HepG2 (cell line): ENCODE data around the gene PDE4D. TPM values are rescaled to one million over a fixed set of nuclear protein-coding genes. Genes with fewer than 3 reads are reported as not detected.

ENCODE experiments used
- ATAC-seq: fragments of 200-7000 bp; cut with Tn5 transposase; 3 replicates; pipeline ENCODE4 v1.9.1; 2020; ENCODE audit warnings: mild to moderate bottlenecking, moderate library complexity
- BruUV-seq: library from RNA; stranded (reverse); fragments of 400-500 nt; replicated peaks from 2 replicates; lab custom pipeline; 2021; lab: Mats Ljungman, UMichigan
- CTCF ChIA-PET: fragments of 300-600 bp; formaldehyde crosslinking; extraction: SDS; loops from one replicate; lab custom pipeline; 2021; ENCODE audit warnings: low total read pairs, inconsistent platforms, low intra/inter-chr PET ratio; lab: Yijun Ruan, JAX
- POLR2A ChIA-PET: fragments of 350-600 bp; sonication (Branson Sonifier 250); formaldehyde crosslinking; loops from one replicate; lab custom pipeline; 2020; ENCODE audit warnings: antibody characterized with exemption, inconsistent platforms; lab: Yijun Ruan, JAX
- DNase-seq: peaks from one replicate; pipeline ENCODE4 v3.0.0-alpha.2; 2015; ENCODE audit warnings: low spot score
- FAIRE-seq: peaks from 3 replicates; lab custom pipeline; 2011; peaks lifted over from hg19 to GRCh38; lab: Jason Lieb, UNC
- H2AFZ ChIP-seq: one replicate; pipeline ENCODE4 v1.6.1; 2011; ENCODE audit warnings: low read length, inconsistent platforms
- H3K27ac ChIP-seq: fragments of 300-600 bp; 3 replicates; pipeline ENCODE4 v1.8.0; 2011; ENCODE audit warnings: mixed run types, mild to moderate bottlenecking, mixed read lengths, low read length, inconsistent platforms; ENCODE audit not compliant: insufficient read depth; ENCODE audit errors: extremely low read length
- H3K27me3 ChIP-seq, 2 experiments: fragments of 200-600 bp in 1 of 2; 2 replicates in 1 of 2; 3 replicates in 1 of 2; pipeline versions ENCODE4 v1.6.0 to v1.8.0; 2011; ENCODE audit warnings: low read length in 2 of 2, mild to moderate bottlenecking in 2 of 2, moderate library complexity in 2 of 2, inconsistent platforms in 1 of 2; ENCODE audit not compliant: insufficient read depth in 2 of 2, control insufficient read depth in 1 of 2
- H3K36me3 ChIP-seq, 2 experiments: fragments of 200-600 bp in 1 of 2; replicated peaks in 1 of 2; 2 replicates in 1 of 2; 3 replicates in 1 of 2; pipeline versions ENCODE4 v1.5.1 to v1.8.0; 2011; ENCODE audit warnings: low read length in 2 of 2, inconsistent platforms in 1 of 2; ENCODE audit not compliant: insufficient read depth in 2 of 2, control insufficient read depth in 1 of 2
- H3K4me1 ChIP-seq: 2 replicates; pipeline ENCODE4 v1.5.1; 2012; ENCODE audit warnings: low read length, inconsistent platforms; ENCODE audit not compliant: insufficient read depth
- H3K4me2 ChIP-seq: 2 replicates; pipeline ENCODE4 v1.6.0; 2011; ENCODE audit warnings: low read depth, low read length, inconsistent platforms
- H3K4me3 ChIP-seq, 3 experiments: fragments of 200-600 bp in 1 of 3; sonication (generic), shearing (Covaris generic) in 1 of 3; replicated peaks in 1 of 3; 2 replicates each; pipeline ENCODE4 v1.5.1; 2011 to 2016; ENCODE audit warnings: low read length in 3 of 3, inconsistent platforms in 2 of 3, low read depth in 2 of 3, mild to moderate bottlenecking in 2 of 3, control low read depth in 1 of 3, mixed read lengths in 1 of 3; ENCODE audit not compliant: insufficient read depth in 1 of 3
- H3K79me2 ChIP-seq: one replicate; pipeline ENCODE4 v1.6.1; 2011; ENCODE audit warnings: low read length, inconsistent platforms; ENCODE audit not compliant: insufficient read depth
- H3K9ac ChIP-seq: 2 replicates; pipeline ENCODE4 v1.6.0; 2011; ENCODE audit warnings: mild to moderate bottlenecking, low read depth, low read length, inconsistent platforms; ENCODE audit not compliant: insufficient read depth
- H3K9me3 ChIP-seq: 2 replicates; pipeline ENCODE4 v1.5.1; 2012; ENCODE audit warnings: mild to moderate bottlenecking, low read length
- H4K20me1 ChIP-seq: 2 replicates; pipeline ENCODE4 v1.6.0; 2011; ENCODE audit warnings: inconsistent platforms, mild to moderate bottlenecking, low read length, moderate library complexity; ENCODE audit not compliant: insufficient read depth
- HOXA9 ChIP-seq: sonication (generic); formaldehyde crosslinking; IDR thresholded peaks from 2 replicates; pipeline ENCODE4 v1.8.1; 2022; ENCODE audit warnings: missing genetic modification reagents, mild to moderate bottlenecking, moderate library complexity, borderline replicate concordance
- JUND ChIP-seq: sonication (generic); formaldehyde crosslinking; IDR thresholded peaks from 2 replicates; pipeline ENCODE4 v1.8.0; 2022; ENCODE audit warnings: mild to moderate bottlenecking, missing genetic modification reagents
- MAFK ChIP-seq, 2 experiments: IDR thresholded peaks in 1 of 2; conservative IDR thresholded peaks in 1 of 2; 2 replicates each; pipeline ENCODE4 v1.6.1; 2011; ENCODE audit warnings: improper control_type of control experiment in 2 of 2, low read length in 2 of 2
- ZNF180 ChIP-seq: sonication (generic); formaldehyde crosslinking; IDR thresholded peaks from 2 replicates; pipeline ENCODE4 v1.4.0; 2020; ENCODE audit warnings: low read depth, missing genetic modification reagents, borderline replicate concordance
- ZNF598 ChIP-seq: sonication (generic); formaldehyde crosslinking; IDR thresholded peaks from 2 replicates; pipeline ENCODE4 v1.5.1; 2020; ENCODE audit warnings: mild to moderate bottlenecking, missing genetic modification reagents, borderline replicate concordance
- ZNF703 ChIP-seq: sonication (generic); formaldehyde crosslinking; IDR thresholded peaks from 2 replicates; pipeline ENCODE4 v1.5.1; 2020; ENCODE audit warnings: missing genetic modification reagents, mild to moderate bottlenecking, moderate library complexity, borderline replicate concordance
- ZNF772 ChIP-seq: sonication (generic); formaldehyde crosslinking; IDR thresholded peaks from 2 replicates; pipeline ENCODE4 v1.5.0; 2020; ENCODE audit warnings: mild to moderate bottlenecking, missing genetic modification reagents
- ZNF777 ChIP-seq: sonication (generic); formaldehyde crosslinking; IDR thresholded peaks from 2 replicates; pipeline ENCODE4 v1.4.0; 2020; ENCODE audit warnings: missing genetic modification reagents
- WGBS: methylation state at CpG from one replicate; pipeline ENCODE4 v1.1.6; 2017; ENCODE audit warnings: low lambda C conversion rate; 5-methylcytosine and 5-hydroxymethylcytosine counted together
- in situ Hi-C: cut with HindIII; loops from 2 replicates; pipeline ENCODE4 v1.10.0; 2017; ENCODE audit warnings: low pct_unique_long_range_greater_than_20kb; ENCODE audit not compliant: extremely low pct_ligation_motif_present
- intact Hi-C: fragments of 100-400 bp; cut with micrococcal nuclease; formaldehyde crosslinking; loops from one replicate; pipeline ENCODE4 v1.10.0; 2022; ENCODE audit not compliant: unreplicated experiment
- polyA plus RNA-seq, 8 experiments: library from polyadenylated mRNA; depleted of rRNA in 3 of 8; stranded (reverse) in 7 of 8; unstranded in 1 of 8; fragments of >200 nt; fragmentation: Illumina TruSeq in 4 of 8; extraction: Trizol in 4 of 8; gene quantifications; 2 replicates each; pipeline versions ENCODE4 v1.2.1 to v1.2.3, GENCODE V29; 2011 to 2016; ENCODE audit warnings: low read depth in 4 of 8, missing spikeins in 1 of 8, mixed read lengths in 1 of 8; ENCODE audit not compliant: insufficient read depth in 1 of 8
- total RNA-seq, 5 experiments: library from RNA; depleted of rRNA; stranded (reverse); fragments of >200 nt; fragmentation: Illumina TruSeq; extraction: Trizol; gene quantifications; 2 replicates each; pipeline ENCODE4 v1.2.3, GENCODE V29; 2016; ENCODE audit warnings: low read depth in 1 of 5
- TF ChIP-seq, protein P1 (sequence below): sonication (generic); formaldehyde crosslinking; IDR thresholded peaks from 2 replicates; pipeline ENCODE4 v1.9.0; 2021; ENCODE audit warnings: missing genetic modification reagents, mild to moderate bottlenecking, borderline replicate concordance
- TF ChIP-seq, protein P2 (sequence below): sonication (generic); formaldehyde crosslinking; IDR thresholded peaks from 2 replicates; pipeline ENCODE4 v1.4.0; 2020; ENCODE audit warnings: missing genetic modification reagents

The PDE4D gene
- total and polyA plus RNA-seq, 2 of the 13 experiments (the other 11 are each of a cell fraction or from before 2014, with no cell fraction given) = 7.0 to 12.2 TPM

DNA sequence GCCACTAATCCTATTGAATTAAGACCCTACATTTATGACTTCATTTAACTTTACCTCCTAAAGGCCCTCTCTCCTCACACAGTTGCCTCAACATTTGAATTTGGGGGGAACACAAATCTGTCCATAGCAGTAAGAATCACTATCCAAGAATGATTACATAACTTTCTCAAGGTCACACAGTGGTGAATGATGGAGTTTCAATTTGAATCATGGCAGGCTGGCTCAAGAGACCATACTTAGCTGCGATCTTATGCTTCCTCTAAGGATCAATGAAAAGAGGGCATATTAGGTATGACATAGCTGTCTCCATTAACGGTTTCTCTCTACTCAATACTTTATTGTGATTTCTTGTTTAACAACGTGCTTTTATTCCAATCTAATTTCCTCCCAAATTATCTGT is 44.1 kb upstream of the PDE4D start:
- H3K4me2 ChIP-seq = no peak overlapping the region
- no peaks in the 10 kb centered on the region for H4K20me1 ChIP-seq
- CTCF ChIA-PET = no interaction called here
- H3K36me3 ChIP-seq = no peaks in the 10 kb centered on the region
- no peaks in the 10 kb centered on the region for H3K27me3 ChIP-seq
- FAIRE-seq = no peak
- no peak overlapping the region for H3K9ac ChIP-seq
- no peaks in the 10 kb centered on the region for H3K79me2 ChIP-seq
- no peak overlapping the region for H2AFZ ChIP-seq
- no peak for ATAC-seq
- intact Hi-C loops = no loop called here
- no TSS peak for BruUV-seq
- no peak for DNase-seq
- POLR2A ChIA-PET = no interaction called here
- H3K9me3 ChIP-seq = no peaks in the 10 kb centered on the region
- no peaks in the 10 kb centered on the region for H3K4me1 ChIP-seq
- WGBS = no CpG with 5 or more reads among the region's 3 CpGs
- no peak overlapping the region for H3K4me3 ChIP-seq
- no peak overlapping the region for H3K27ac ChIP-seq
- in situ Hi-C loops = no loop called here
- TF ChIP-seq ZNF772 (no peak), JUND (CRISPR knock-in tag) (no peak), ZNF777 (no peak), HOXA9 (no peak)
- TF ChIP-seq, protein P1, sequence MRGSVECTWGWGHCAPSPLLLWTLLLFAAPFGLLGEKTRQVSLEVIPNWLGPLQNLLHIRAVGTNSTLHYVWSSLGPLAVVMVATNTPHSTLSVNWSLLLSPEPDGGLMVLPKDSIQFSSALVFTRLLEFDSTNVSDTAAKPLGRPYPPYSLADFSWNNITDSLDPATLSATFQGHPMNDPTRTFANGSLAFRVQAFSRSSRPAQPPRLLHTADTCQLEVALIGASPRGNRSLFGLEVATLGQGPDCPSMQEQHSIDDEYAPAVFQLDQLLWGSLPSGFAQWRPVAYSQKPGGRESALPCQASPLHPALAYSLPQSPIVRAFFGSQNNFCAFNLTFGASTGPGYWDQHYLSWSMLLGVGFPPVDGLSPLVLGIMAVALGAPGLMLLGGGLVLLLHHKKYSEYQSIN = no peak

DNA sequence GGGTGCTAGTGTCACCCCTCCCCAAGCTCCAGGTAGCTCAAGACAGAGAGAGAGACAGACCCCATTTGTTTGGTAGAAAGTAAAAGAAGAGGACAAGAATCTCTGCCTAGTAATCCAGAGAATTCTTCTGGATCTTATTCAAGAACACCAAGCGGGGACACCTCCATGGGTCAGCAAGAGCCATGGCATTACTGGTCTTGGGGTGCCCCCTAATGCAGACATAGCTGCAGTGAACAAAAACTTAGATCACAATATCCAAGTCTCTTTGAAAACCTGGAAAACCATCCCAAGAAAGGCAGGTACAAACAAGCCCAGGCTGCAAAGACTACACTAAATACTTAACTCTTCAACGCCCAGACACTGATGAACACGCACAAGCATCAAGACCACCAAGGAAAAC is 29.9 kb upstream of the PDE4D start:
- FAIRE-seq = no peak
- in situ Hi-C loops = no loop called here
- Histone ChIP-seq H3K9ac (no peak overlapping the region), H4K20me1 (no peaks in the 10 kb centered on the region), H3K27ac (no peak overlapping the region), H3K79me2 (no peaks in the 10 kb centered on the region), H2AFZ (no peak overlapping the region), H3K4me1 (no peaks in the 10 kb centered on the region), H3K4me3 (no peak overlapping the region), H3K36me3 (no peaks in the 10 kb centered on the region), H3K4me2 (no peak overlapping the region), H3K9me3 (no peaks in the 10 kb centered on the region), H3K27me3 (no peaks in the 10 kb centered on the region)
- BruUV-seq = no TSS peak
- ChIA-PET POLR2A (no interaction called here), CTCF (no interaction called here)
- no CpG with 5 or more reads among the region's 3 CpGs for WGBS
- intact Hi-C loops = no loop called here
- no peak for TF ChIP-seq ZNF598 (CRISPR knock-in tag)
- TF ChIP-seq MAFK (conservative IDR thresholded peaks at IDR 0.05 in 1 of 2, IDR thresholded peaks at IDR 0.05 in 1 of 2; ENCODE audit: low read length in 2 of 2) = no peak
- TF ChIP-seq, protein P2, sequence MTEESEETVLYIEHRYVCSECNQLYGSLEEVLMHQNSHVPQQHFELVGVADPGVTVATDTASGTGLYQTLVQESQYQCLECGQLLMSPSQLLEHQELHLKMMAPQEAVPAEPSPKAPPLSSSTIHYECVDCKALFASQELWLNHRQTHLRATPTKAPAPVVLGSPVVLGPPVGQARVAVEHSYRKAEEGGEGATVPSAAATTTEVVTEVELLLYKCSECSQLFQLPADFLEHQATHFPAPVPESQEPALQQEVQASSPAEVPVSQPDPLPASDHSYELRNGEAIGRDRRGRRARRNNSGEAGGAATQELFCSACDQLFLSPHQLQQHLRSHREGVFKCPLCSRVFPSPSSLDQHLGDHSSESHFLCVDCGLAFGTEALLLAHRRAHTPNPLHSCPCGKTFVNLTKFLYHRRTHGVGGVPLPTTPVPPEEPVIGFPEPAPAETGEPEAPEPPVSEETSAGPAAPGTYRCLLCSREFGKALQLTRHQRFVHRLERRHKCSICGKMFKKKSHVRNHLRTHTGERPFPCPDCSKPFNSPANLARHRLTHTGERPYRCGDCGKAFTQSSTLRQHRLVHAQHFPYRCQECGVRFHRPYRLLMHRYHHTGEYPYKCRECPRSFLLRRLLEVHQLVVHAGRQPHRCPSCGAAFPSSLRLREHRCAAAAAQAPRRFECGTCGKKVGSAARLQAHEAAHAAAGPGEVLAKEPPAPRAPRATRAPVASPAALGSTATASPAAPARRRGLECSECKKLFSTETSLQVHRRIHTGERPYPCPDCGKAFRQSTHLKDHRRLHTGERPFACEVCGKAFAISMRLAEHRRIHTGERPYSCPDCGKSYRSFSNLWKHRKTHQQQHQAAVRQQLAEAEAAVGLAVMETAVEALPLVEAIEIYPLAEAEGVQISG (CRISPR knock-in tag) = no peak
- no peak for TF ChIP-seq ZNF703 (CRISPR knock-in tag)
- no peak for TF ChIP-seq ZNF180 (CRISPR knock-in tag)
- no peak for ATAC-seq
- DNase-seq = no peak
